ENCODE results near the gene R3HDM1. TPM values are rescaled to one million over a fixed set of nuclear protein-coding genes. Genes with fewer than 3 reads are reported as not detected.
A peak's percentile ranks its signal among the peaks of the same experiment; 100 is the strongest.
"Not testable (repeated sequence)": the region's sequence is repeated elsewhere in the genome, so short reads cannot be mapped to it uniquely, and the experiment has no call there.

R3HDM1 gene
- polyA plus RNA-seq, 3 donors from 2014 or later: 6.1 to 25.2 (median 9.1) TPM

GRCh38 chr2:135674453-135674852 lies 143.2 kb downstream of the R3HDM1 start:
- no peak overlapping the region for H3K27ac Mint-ChIP-seq
- H3K27me3 Mint-ChIP-seq (ENCODE audit: low read depth in 3 of 3): peaks cover 0 to 2% (median 2%) of the 10 kb centered on the region in 3 donors

GRCh38 chr2:135676031-135676430 lies 144.7 kb downstream of the R3HDM1 start:
- Mint-ChIP-seq H3K36me3 (peaks cover 28 to 45% (median 28%) of the 10 kb centered on the region in 3 donors), H3K9me3 (no peaks in the 10 kb centered on the region), H3K4me1 (no peaks in the 10 kb centered on the region), H3K4me3 (no peak overlapping the region), H3K27ac (no peak overlapping the region), H3K27me3 (ENCODE audit: low read depth in 3 of 3) (peaks cover 0 to 2% (median 2%) of the 10 kb centered on the region in 3 donors)
- DNase-seq: no peak

More at GRCh38 chr2:135674453-135674852, 143.2 kb downstream of the R3HDM1 start:
- Mint-ChIP-seq H3K4me3 (no peak overlapping the region), H3K9me3 (no peaks in the 10 kb centered on the region), H3K4me1 (no peaks in the 10 kb centered on the region), H3K36me3 (peaks cover 20 to 36% (median 24%) of the 10 kb centered on the region in 3 donors)
- DNase-seq: no peak

GRCh38 chr2:135679125-135679524 lies 147.8 kb downstream of the R3HDM1 start:
- peaks cover 0 to 2% (median 0%) of the 10 kb centered on the region in 3 donors for H3K27me3 Mint-ChIP-seq (ENCODE audit: low read depth in 3 of 3)
- H3K36me3 Mint-ChIP-seq: peaks cover 24 to 46% (median 28%) of the 10 kb centered on the region in 3 donors
- H3K9me3 Mint-ChIP-seq: no peaks in the 10 kb centered on the region
- H3K27ac Mint-ChIP-seq: no peak overlapping the region
- H3K4me1 Mint-ChIP-seq: no peaks in the 10 kb centered on the region
- DNase-seq: no peak
- H3K4me3 Mint-ChIP-seq: no peak overlapping the region

GRCh38 chr2:135685361-135685760 lies 154.1 kb downstream of the R3HDM1 start:
- Mint-ChIP-seq H3K27ac (no peak overlapping the region), H3K27me3 (ENCODE audit: low read depth in 3 of 3) (peaks cover 0 to 2% (median 0%) of the 10 kb centered on the region in 3 donors), H3K36me3 (peaks cover 18 to 41% (median 24%) of the 10 kb centered on the region in 3 donors), H3K4me1 (no peaks in the 10 kb centered on the region), H3K9me3 (no peaks in the 10 kb centered on the region), H3K4me3 (no peak overlapping the region)
- DNase-seq: no peak

GRCh38 chr2:135688978-135689377 lies 157.7 kb downstream of the R3HDM1 start:
- DNase-seq: no peak
- Mint-ChIP-seq H3K36me3 (peaks cover 9 to 24% (median 14%) of the 10 kb centered on the region in 3 donors), H3K27me3 (ENCODE audit: low read depth in 3 of 3) (peaks cover 0 to 2% (median 0%) of the 10 kb centered on the region in 3 donors), H3K9me3 (no peaks in the 10 kb centered on the region), H3K27ac (no peak overlapping the region), H3K4me3 (no peak overlapping the region), H3K4me1 (no peaks in the 10 kb centered on the region)

GRCh38 chr2:135689679-135690078 lies 158.4 kb downstream of the R3HDM1 start:
- peaks cover 0 to 2% (median 0%) of the 10 kb centered on the region in 3 donors for H3K27me3 Mint-ChIP-seq (ENCODE audit: low read depth in 3 of 3)
- peak overlapping the region in 2 of 6 donors; percentile 40 to 53 for H3K27ac Mint-ChIP-seq
- no peak for DNase-seq
- H3K9me3 Mint-ChIP-seq: no peaks in the 10 kb centered on the region
- peaks cover 7 to 23% (median 17%) of the 10 kb centered on the region in 3 donors for H3K36me3 Mint-ChIP-seq
- no peaks in the 10 kb centered on the region for H3K4me1 Mint-ChIP-seq
- no peak overlapping the region for H3K4me3 Mint-ChIP-seq

- H3K4me3 Mint-ChIP-seq: no peak overlapping the region
- no peaks in the 10 kb centered on the region for H3K4me1 Mint-ChIP-seq
- DNase-seq: no peak
- H3K27ac Mint-ChIP-seq: no peak overlapping the region
- no peaks in the 10 kb centered on the region for H3K9me3 Mint-ChIP-seq
- H3K27me3 Mint-ChIP-seq (ENCODE audit: low read depth in 3 of 3): no peaks in the 10 kb centered on the region
- peaks cover 11 to 20% (median 17%) of the 10 kb centered on the region in 3 donors for H3K36me3 Mint-ChIP-seq
Measured at GRCh38 chr2:135694711-135695110, 163.4 kb downstream of the R3HDM1 start.

- Mint-ChIP-seq H3K4me3 (no peak overlapping the region), H3K4me1 (no peaks in the 10 kb centered on the region), H3K9me3 (no peaks in the 10 kb centered on the region), H3K27me3 (ENCODE audit: low read depth in 3 of 3) (no peaks in the 10 kb centered on the region), H3K36me3 (peaks cover 11 to 17% (median 14%) of the 10 kb centered on the region in 3 donors), H3K27ac (no peak overlapping the region)
- no peak for DNase-seq
Measured at GRCh38 chr2:135698838-135699237, 167.6 kb downstream of the R3HDM1 start.

- Mint-ChIP-seq H3K27ac (peak overlapping the region in 1 of 6 donors; percentile 67), H3K27me3 (ENCODE audit: low read depth in 3 of 3) (no peaks in the 10 kb centered on the region), H3K36me3 (no peaks in the 10 kb centered on the region), H3K4me1 (no peaks in the 10 kb centered on the region), H3K4me3 (no peak overlapping the region), H3K9me3 (no peaks in the 10 kb centered on the region)
- DNase-seq: no peak
Measured at GRCh38 chr2:135701442-135701841, 170.2 kb downstream of the R3HDM1 start.

- no peak overlapping the region for H3K4me3 Mint-ChIP-seq
- no peak overlapping the region for H3K27ac Mint-ChIP-seq
- H3K9me3 Mint-ChIP-seq: no peaks in the 10 kb centered on the region
- no peak for DNase-seq
- H3K27me3 Mint-ChIP-seq (ENCODE audit: low read depth in 3 of 3): no peaks in the 10 kb centered on the region
- H3K36me3 Mint-ChIP-seq: no peaks in the 10 kb centered on the region
- H3K4me1 Mint-ChIP-seq: no peaks in the 10 kb centered on the region
Measured at GRCh38 chr2:135703300-135703699, 172.0 kb downstream of the R3HDM1 start.

- H3K4me3 Mint-ChIP-seq; H3K9me3 Mint-ChIP-seq; H3K36me3 Mint-ChIP-seq; H3K27ac Mint-ChIP-seq; H3K4me1 Mint-ChIP-seq; H3K27me3 Mint-ChIP-seq (ENCODE audit: low read depth in 3 of 3); DNase-seq: not testable (repeated sequence)
Measured at GRCh38 chr2:135704075-135704474, 172.8 kb downstream of the R3HDM1 start.

GRCh38 chr2:135708159-135708558 lies 176.9 kb downstream of the R3HDM1 start:
- no peak overlapping the region for H3K4me3 Mint-ChIP-seq
- H3K9me3 Mint-ChIP-seq: no peaks in the 10 kb centered on the region
- no peak for DNase-seq
- peaks cover 0 to 1% (median 0%) of the 10 kb centered on the region in 3 donors for H3K27me3 Mint-ChIP-seq (ENCODE audit: low read depth in 3 of 3)
- peaks cover 5 to 8% (median 5%) of the 10 kb centered on the region in 3 donors for H3K36me3 Mint-ChIP-seq
- no peak overlapping the region for H3K27ac Mint-ChIP-seq
- no peaks in the 10 kb centered on the region for H3K4me1 Mint-ChIP-seq

- Mint-ChIP-seq H3K27ac (no peak overlapping the region), H3K27me3 (ENCODE audit: low read depth in 3 of 3) (peaks cover 0 to 1% (median 0%) of the 10 kb centered on the region in 3 donors), H3K4me3 (no peak overlapping the region), H3K9me3 (no peaks in the 10 kb centered on the region), H3K36me3 (peaks cover 5 to 17% (median 7%) of the 10 kb centered on the region in 3 donors), H3K4me1 (no peaks in the 10 kb centered on the region)
- peak; percentile 45 to 57 (median 48) for DNase-seq
Measured at GRCh38 chr2:135709992-135710391, 178.7 kb downstream of the R3HDM1 start.

- not testable (repeated sequence) for DNase-seq; H3K4me3 Mint-ChIP-seq; H3K4me1 Mint-ChIP-seq; H3K9me3 Mint-ChIP-seq; H3K27me3 Mint-ChIP-seq (ENCODE audit: low read depth in 3 of 3); H3K27ac Mint-ChIP-seq
- peaks cover 11 to 37% (median 15%) of the 10 kb centered on the region in 3 donors for H3K36me3 Mint-ChIP-seq
Measured at GRCh38 chr2:135715086-135715485, 183.8 kb downstream of the R3HDM1 start.

GRCh38 chr2:135728064-135728743 lies 196.9 kb downstream of the R3HDM1 start:
- no peak overlapping the region for H3K27ac Mint-ChIP-seq
- no peaks in the 10 kb centered on the region for H3K27me3 Mint-ChIP-seq (ENCODE audit: low read depth in 3 of 3)
- DNase-seq: no peak
- peaks cover 7 to 20% (median 17%) of the 10 kb centered on the region in 3 donors for H3K36me3 Mint-ChIP-seq
- H3K4me3 Mint-ChIP-seq: no peak overlapping the region
- no peaks in the 10 kb centered on the region for H3K4me1 Mint-ChIP-seq
- H3K9me3 Mint-ChIP-seq: no peaks in the 10 kb centered on the region
